ENCODE data around the gene DPH5. TPM values are rescaled to one million over a fixed set of nuclear protein-coding genes. Genes with fewer than 3 reads are reported as not detected.
A peak's percentile ranks its signal among the peaks of the same experiment; 100 is the strongest.
"Not testable (repeated sequence)": the region's sequence is repeated elsewhere in the genome, so short reads cannot be mapped to it uniquely, and the experiment has no call there.

DPH5 gene
- total RNA-seq, 2 donors from 2014 or later = 16.7 to 19.0 TPM

DNA sequence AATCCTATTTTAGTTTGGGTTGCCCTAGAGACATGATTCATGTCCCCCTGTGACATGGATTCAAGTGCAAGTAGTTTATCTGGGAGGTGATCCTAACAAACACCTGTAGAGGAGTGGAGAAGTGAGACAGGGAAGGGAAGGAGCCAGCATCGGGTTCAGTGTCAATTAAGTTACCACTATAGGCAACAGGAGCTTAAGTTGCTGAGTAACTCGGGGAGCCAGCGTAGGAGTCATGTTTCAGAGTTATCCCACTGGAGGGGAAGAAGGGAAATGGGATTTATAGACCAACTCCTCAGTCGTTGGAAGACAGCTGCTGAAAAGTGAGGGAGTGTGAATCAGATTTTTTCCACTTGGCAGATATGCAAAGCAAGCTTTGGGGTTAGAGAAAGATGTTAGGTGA is 74.8 kb downstream of the DPH5 start:
- intact Hi-C loops (cut with DNase I, micrococcal nuclease) = no loop called here
- no peak for ATAC-seq
- DNase-seq = no peak

DNA sequence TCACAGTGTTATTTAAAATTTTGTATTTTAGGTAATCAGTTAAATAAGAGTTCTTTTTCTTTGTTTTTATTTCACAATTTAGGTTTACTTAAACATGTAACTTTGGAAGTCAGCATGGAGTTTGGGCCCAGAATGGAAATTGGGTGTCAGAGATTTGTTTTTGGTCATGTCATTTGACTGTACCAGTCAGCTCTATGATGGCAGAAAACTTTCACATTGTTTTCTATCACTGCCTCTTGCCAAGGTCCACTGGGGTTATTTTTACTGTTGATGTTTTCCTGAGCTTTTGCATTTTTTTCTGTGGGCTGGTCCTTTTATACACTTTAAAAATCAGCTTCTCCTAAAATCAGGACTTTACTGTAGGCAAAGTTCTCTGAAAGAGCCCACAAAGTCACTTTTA is 75.2 kb downstream of the DPH5 start:
- intact Hi-C loops (cut with DNase I, micrococcal nuclease) = no loop called here
- no peak for ATAC-seq

DNA sequence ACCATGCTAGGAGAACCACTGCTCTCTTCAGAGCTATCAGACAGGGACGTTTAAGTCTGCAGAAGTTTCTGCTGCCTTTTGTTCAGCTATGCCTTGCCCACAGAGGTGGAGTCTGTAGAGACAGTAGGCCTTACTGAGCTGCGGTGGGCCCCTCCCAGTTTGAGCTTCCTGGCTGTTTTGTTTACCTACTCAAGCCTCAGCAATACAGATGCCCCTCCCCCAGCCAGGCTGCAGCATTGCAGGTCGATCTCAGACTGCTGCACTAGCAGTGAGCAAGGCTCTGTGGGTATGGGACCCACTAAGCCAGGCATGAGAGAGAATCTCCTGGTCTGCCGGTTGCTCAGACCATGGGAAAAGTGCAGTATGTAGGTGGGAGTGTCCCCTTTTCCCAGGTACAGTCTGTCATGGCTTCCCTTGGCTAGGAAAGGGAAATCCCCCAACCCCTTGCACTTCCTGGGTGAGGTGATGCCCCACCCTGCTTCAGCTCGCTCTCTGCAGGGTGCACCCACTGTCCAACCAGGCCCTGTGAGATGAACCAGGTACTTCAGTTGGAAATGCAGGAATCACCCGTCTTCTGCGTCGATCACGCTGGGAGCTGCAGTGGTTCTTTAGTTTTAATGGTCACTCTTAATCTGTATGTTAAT is 75.9 kb downstream of the DPH5 start:
- intact Hi-C loops (cut with DNase I, micrococcal nuclease) = not testable (repeated sequence)
- ATAC-seq (peak; percentile 100), DNase-seq (peak; percentile 85 to 92)

More for the DNA sequence above, 75.2 kb downstream of the DPH5 start:
- DNase-seq = no peak

DNA sequence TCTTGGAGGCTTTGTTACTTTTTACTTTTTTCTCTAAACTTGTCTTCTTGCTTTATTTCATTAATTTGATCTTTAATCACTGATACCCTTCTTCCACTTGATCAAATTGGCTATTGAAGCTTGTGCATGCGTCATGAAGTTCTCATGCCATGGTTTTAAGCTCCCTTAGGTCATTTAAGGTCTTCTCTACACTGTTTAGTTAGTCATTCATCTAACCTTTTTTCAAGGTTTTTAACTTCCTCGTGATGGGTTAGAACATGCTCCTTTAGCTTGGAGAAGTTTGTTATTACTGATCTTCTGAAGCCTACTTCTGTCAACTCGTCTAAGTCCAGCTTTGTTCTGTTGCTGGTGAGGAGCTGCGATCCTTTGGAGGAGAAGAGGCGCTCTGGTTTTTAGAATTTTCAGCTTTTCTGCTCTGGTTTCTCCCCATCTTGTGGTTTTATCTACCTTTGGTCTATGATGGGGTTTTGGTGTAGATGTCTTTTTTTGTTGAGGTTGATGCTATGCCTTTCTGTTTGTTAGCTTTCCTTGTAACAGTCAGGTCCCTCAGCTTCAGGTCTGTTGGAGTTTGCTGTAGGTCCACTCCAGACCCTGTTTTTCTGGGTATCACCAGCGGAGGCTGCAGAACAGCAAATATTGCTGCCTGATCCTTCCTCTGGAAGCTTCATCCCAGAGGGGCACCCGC is 76.7 kb downstream of the DPH5 start:
- ATAC-seq; DNase-seq; intact Hi-C loops (cut with DNase I, micrococcal nuclease): not testable (repeated sequence)

DNA sequence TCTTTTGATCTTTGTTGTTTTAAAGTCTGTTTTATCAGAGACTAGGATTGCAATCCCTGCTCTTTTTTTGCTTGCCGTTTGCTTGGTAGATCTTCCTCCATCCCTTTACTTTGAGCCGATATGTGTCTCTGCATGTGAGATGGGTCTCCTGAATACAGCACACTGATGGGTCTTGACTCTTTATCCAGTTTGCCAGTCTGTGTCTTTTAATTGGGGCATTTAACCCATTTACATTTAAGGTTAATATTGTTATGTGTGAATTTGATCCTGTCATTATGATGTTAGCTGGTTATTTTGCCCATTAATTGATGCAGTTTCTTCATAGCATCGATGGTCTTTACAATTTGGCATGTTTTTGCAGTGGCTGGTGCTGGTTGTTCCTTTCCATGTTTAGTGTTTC is 77.8 kb downstream of the DPH5 start:
- DNase-seq; intact Hi-C loops (cut with DNase I, micrococcal nuclease); ATAC-seq: not testable (repeated sequence)

DNA sequence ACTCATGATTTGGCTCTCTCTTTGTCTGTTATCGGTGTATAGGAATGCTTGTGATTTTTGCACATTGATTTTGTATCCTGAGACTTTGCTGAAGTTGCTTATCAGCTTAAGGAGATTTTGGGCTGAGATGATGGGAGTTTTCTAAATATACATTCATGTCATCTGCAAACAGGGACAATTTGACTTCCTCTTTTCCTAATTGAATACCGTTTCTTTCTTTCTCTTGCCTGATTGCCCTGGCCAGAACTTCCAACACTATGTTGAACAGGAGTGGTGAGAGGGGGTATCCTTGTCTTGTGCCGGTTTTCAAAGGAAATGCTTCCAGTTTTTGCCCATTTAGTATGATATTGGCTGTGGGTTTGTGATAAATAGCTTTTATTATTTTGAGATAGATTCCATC is 79.5 kb downstream of the DPH5 start:
- ATAC-seq; intact Hi-C loops (cut with DNase I, micrococcal nuclease); DNase-seq: not testable (repeated sequence)

DNA sequence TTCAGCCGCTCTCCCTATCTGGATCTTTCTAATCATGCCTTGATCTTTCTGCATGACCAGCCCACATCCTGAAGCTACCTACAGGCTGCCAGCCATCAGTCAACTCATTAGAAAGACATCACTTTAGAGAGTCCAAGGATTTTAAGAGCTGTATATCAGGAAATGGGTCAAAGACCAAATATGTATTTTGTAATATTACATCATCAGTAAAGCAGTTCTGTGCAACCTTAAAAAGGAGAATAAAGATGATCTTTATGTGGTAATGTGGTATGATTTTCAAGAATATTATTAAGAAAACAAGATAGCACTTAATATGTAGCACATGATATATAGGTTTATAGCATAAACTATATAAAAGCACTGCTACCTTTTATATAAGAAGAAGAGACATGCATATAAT is 82.1 kb downstream of the DPH5 start:
- intact Hi-C loops (cut with DNase I, micrococcal nuclease) = no loop called here
- ATAC-seq = no peak
- DNase-seq = no peak

DNA sequence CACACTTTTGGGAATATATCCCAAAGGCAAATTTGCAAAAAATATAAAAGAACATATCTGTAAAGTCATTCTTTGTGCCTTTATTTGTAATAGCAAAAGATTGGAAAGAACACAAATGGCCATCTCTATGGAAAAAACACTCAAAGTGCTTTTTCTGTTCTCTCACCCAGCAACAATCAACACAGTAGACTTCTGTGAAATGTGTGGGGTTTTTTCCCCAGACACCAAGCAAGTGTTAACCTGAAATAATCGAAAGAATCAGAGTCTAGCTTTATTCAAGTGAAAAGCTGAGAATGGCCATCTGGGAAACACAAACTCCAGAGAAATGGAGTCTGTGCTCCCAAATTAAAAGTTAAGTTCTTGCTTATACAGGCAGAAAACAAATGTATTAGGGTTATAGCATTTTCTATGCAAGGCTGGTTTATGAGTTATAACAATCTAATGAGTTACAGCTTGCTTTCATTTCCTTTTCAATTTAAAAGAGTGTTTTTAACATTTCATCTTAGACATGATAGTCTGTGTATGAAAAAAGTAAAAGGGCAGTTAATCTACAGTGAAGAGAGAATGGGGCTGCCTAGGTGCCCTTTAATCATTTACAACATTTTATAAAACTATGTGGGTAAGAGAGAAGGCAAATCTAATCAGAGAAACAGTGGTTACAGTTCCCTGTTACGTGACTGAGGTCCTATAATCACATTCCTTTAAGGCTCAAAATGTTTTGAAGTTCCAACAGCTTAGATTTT is 83.1 kb downstream of the DPH5 start:
- DNase-seq = no peak
- ATAC-seq = no peak
- intact Hi-C loops (cut with DNase I, micrococcal nuclease) = no loop called here

DNA sequence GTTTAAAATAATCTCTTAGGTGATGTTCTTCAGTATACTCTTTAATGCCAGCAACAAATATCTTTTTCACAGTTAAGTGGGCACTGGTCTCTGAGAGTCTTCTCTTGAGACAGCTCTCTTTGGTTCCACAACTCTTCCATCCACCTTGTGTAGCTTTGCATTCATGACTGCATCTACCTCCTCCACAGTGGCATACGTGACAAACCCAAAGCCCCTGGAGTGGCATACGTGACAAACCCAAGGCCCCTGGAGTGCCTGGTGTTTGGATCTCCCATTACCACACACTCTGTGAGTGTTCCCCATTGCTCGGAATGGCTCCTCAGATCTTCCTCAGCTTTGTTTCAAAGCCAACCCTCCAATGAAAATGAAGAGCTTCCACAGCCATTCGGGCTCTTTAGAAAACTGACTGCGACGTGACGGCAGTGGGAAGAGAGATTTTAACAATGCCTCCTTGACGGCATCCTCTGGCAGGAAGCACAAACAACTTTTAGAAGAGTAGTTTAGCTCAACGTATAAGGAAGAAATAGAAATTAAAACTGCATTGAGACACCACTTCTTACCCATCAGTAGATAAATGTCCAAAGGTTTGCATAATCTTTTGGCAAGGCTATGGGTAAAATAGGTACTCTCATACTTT is 83.9 kb downstream of the DPH5 start:
- intact Hi-C loops (cut with DNase I, micrococcal nuclease) = no loop called here
- DNase-seq = no peak
- no peak for ATAC-seq

DNA sequence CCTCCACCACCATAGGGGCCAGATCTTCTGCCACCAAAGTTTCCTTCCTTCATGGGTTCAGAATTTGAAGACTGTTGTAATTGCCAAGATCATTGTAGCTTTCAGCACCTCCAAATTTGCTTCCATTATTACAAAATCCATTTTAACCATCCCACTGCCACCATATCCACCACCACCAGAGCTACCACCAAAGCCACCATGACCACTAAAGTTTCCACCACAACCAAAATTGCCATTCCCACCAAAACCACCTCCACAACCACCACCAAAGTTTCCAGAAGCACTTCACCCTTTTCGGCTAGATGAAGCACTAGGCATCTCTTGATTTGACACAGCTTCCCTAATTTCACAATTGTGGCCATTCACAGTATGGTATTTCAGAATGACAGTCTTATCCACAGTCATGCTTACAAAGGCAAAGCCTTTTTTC is 84.5 kb downstream of the DPH5 start:
- ATAC-seq (no peak), DNase-seq (no peak)
- intact Hi-C loops (cut with DNase I, micrococcal nuclease) = no loop called here

Other genes with a start within 250 kb of the DPH5 start
- gene EXTL2, start 130.9 kb downstream of the DPH5 start, total RNA-seq = 1 to 10 TPM; 3.6 to 5.5 TPM
- gene SLC30A7, start 129.7 kb downstream of the DPH5 start, total RNA-seq = 10 to 100 TPM; 33.2 to 36.9 TPM
- 1 to 10 TPM; 7.1 to 9.6 TPM for gene S1PR1, start 211.2 kb upstream of the DPH5 start, total RNA-seq